GM06990 (cell line): ENCODE measurements around the gene OSBPL10.

ENCODE experiments used
- DNase-seq: peaks from one replicate; pipeline ENCODE4 v3.0.0-alpha.2; 2011; ENCODE audit not compliant: insufficient read length; ENCODE audit errors: extremely low read depth
- H3K27me3 ChIP-seq: replicated peaks from 2 replicates; pipeline ENCODE4 v1.6.0; 2011; ENCODE audit warnings: low read length; ENCODE audit not compliant: control insufficient read depth, insufficient read depth
- H3K36me3 ChIP-seq: 2 replicates; pipeline ENCODE4 v1.5.1; 2011; ENCODE audit warnings: low read length; ENCODE audit not compliant: control insufficient read depth, insufficient read depth
- H3K4me3 ChIP-seq: replicated peaks from 2 replicates; pipeline ENCODE4 v1.5.1; 2011; ENCODE audit warnings: low read depth, mild to moderate bottlenecking, control low read depth, low read length
- CTCF ChIP-seq: IDR thresholded peaks from 2 replicates; pipeline ENCODE4 v1.5.1; 2011; ENCODE audit warnings: low read length, control low read depth, mild to moderate bottlenecking, inconsistent platforms; ENCODE audit not compliant: insufficient read depth, poor library complexity, severe bottlenecking

The OSBPL10 gene

DNA sequence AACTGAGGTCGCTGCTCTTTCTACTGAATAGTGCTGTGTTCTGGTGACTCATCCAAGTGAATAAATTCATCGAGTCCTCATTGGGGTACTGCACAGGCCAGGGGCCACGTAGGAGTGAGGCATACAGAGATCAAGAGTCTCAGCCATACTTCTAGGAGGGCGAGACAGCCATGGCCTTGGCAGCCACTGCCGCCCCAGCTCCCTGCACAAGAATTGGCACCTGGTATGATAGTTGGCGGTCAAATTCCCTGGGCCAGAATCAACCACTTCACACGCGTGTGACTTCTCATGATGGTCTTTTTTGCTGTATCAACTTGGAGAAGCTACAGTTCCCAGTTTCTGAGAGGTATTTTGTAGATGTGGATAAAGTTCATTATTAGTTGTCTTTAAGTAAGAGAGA lies 161.6 kb downstream of the OSBPL10 start:
- peaks cover 1% of the 10 kb centered on the region; the same call in 1 of the 2 replicates for H3K27me3 ChIP-seq
- H3K4me3 ChIP-seq, result no peak overlapping the region
- no peak for DNase-seq
- H3K36me3 ChIP-seq, result no peaks in the 10 kb centered on the region
- no peak for TF ChIP-seq CTCF

GRCh38 chr3:31817411-31817966 lies 163.6 kb downstream of the OSBPL10 start:
- Histone ChIP-seq H3K36me3 (no peaks in the 10 kb centered on the region), H3K4me3 (no peak overlapping the region), H3K27me3 (peaks cover 1% of the 10 kb centered on the region)
- TF ChIP-seq CTCF, result no peak
- DNase-seq, result no peak

DNA sequence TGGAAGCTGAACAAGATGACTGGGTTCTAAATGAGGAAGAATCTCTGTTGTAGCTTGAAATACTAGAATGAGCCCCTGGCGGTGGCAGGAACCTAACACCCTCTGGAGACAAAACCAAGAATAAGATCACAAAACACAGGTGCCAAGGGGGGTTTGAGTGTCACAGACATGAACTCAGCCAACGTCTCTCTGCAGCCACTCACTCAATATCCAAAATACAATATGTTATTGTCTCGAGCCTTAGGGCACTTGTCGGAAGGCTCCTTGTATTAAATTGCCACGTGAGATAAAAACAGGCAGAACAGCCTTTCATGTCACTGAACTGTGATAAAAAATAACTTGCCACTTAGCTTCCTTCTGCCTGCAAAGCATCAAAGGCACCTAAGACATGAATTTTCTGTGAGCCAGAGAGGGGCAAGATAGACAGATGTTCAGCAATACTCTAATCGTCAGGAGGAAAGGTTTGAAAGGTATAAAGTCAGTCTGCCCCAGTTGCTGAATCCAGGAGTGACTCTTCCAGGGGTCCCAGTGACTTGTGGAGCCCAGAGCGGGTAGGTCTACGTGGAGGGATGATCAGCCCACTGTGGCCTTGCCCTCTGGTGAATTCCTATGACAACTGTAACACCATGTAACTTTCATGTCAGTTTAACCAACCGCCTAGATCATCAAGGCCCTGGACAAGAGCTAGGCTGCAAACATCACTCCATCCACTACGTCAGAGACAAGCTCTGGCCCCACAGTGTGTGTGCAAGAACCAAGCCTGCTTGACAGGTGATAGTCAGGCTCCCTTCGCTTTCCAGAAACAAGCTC lies 165.2 kb downstream of the OSBPL10 start:
- Histone ChIP-seq H3K4me3 (no peak overlapping the region), H3K36me3 (no peaks in the 10 kb centered on the region), H3K27me3 (no peaks in the 10 kb centered on the region; the same call in none of the 2 replicates)
- TF ChIP-seq CTCF, result no peak
- no peak for DNase-seq

DNA sequence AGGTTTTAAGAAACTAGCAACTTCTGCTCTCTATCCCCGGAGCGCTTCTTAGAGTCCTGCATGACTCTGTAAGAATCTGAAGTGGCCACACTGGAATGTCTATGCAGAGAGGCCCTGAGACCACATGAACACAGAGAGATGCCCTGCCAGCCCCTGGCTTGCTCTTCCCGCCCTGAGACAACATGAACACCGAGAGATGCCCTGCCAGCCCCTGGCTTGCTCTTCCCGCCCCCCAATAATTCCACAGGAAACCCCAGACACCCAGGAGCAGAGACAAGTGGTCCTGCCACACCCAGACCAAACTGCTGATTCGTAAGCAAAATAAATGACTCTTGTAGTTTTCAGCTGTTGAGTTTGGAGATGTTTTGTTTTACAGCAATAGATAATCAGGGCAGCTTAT lies 166.1 kb downstream of the OSBPL10 start:
- no peak for DNase-seq
- H3K27me3 ChIP-seq, result no peaks in the 10 kb centered on the region; the same call in none of the 2 replicates
- no peaks in the 10 kb centered on the region for H3K36me3 ChIP-seq
- H3K4me3 ChIP-seq, result no peak overlapping the region
- TF ChIP-seq CTCF, result no peak

DNA sequence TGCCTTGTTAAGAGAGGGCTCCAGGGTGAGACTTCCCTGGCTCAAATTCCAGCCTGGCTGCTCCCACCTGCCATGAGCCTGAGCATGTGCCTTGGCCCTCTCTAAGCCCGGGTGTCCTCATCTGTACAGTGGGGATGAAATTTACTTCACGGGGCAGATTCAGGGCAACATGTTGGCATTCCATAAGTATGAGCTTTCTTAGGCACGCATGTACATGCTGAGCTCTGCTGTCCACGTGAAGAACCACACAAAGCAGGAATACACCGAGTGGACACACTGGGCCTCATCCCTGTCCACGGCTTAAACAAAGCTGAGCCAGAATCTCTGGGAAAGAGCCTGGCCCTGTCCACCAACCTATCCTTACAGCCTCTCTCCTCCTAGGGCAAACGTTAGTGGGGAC lies 167.4 kb downstream of the OSBPL10 start:
- no peaks in the 10 kb centered on the region for H3K36me3 ChIP-seq
- no peaks in the 10 kb centered on the region; the same call in none of the 2 replicates for H3K27me3 ChIP-seq
- no peak for DNase-seq
- no peak overlapping the region for H3K4me3 ChIP-seq
- no peak for TF ChIP-seq CTCF

GRCh38 chr3:31813197-31813596 lies 167.9 kb downstream of the OSBPL10 start:
- DNase-seq, result no peak
- H3K36me3 ChIP-seq, result no peaks in the 10 kb centered on the region

More at GRCh38 chr3:31813197-31813596, 167.9 kb downstream of the OSBPL10 start:
- no peak overlapping the region for H3K4me3 ChIP-seq
- TF ChIP-seq CTCF, result no peak
- H3K27me3 ChIP-seq, result no peaks in the 10 kb centered on the region; the same call in none of the 2 replicates
